Uterus (tissue), 2 donors: ENCODE data around the gene MAPK8IP2.

Experiments used
- CTCF ChIP-seq, 4 experiments: fragments of 200-600 bp in 2 of 4; fragments of 450-650 bp in 2 of 4; sonication (generic) in 2 of 4; IDR thresholded peaks; one replicate each; pipeline ENCODE4 v1.5.1; 2016 to 2019; ENCODE audit warnings: antibody characterized with exemption in 4 of 4, mild to moderate bottlenecking in 2 of 4, moderate library complexity in 1 of 4
- POLR2A ChIP-seq, 2 donors: fragments of 450-650 bp; IDR thresholded peaks; one replicate each; pipeline ENCODE4 v1.6.1; 2016; ENCODE audit warnings: antibody characterized with exemption in 2 of 2, mild to moderate bottlenecking in 1 of 2, moderate library complexity in 1 of 2

GRCh38 chr22:50576070-50576469 lies 24.5 kb upstream of the MAPK8IP2 start:
- TF ChIP-seq CTCF (IDR thresholded peaks at IDR 0.05) (no peak), POLR2A (IDR thresholded peaks at IDR 0.05) (no peak)
